Measurements from ENCODE around the gene NEGR1.
"Not testable (repeated sequence)": the region's sequence is repeated elsewhere in the genome, so short reads cannot be mapped to it uniquely, and the experiment has no call there.

NEGR1 gene

GRCh38 chr1:71921935-71922559, 360.3 kb downstream of the NEGR1 start:
- no peak for DNase-seq

GRCh38 chr1:71921204-71921603, 361.1 kb downstream of the NEGR1 start:
- no peak for DNase-seq

- DNase-seq = no peak
Measured at GRCh38 chr1:71920556-71920955, 361.8 kb downstream of the NEGR1 start.

- DNase-seq = no peak
Measured at GRCh38 chr1:71919811-71920509, 362.4 kb downstream of the NEGR1 start.

- no peak for DNase-seq
Measured at GRCh38 chr1:71918630-71919029, 363.7 kb downstream of the NEGR1 start.

GRCh38 chr1:71916894-71917293, 365.4 kb downstream of the NEGR1 start:
- no peak for DNase-seq

GRCh38 chr1:71914626-71915025, 367.7 kb downstream of the NEGR1 start:
- no peak for DNase-seq

- no peak for DNase-seq
Measured at GRCh38 chr1:71908871-71909390, 373.4 kb downstream of the NEGR1 start.

- no peak for DNase-seq
Measured at GRCh38 chr1:71908303-71908702, 374.0 kb downstream of the NEGR1 start.

GRCh38 chr1:71899881-71900280, 382.5 kb downstream of the NEGR1 start:
- no peak for DNase-seq

GRCh38 chr1:71888166-71888565, 394.2 kb downstream of the NEGR1 start:
- not testable (repeated sequence) for DNase-seq

GRCh38 chr1:71885171-71885570, 397.2 kb downstream of the NEGR1 start:
- DNase-seq = no peak

- DNase-seq = no peak
Measured at GRCh38 chr1:71882637-71883036, 399.7 kb downstream of the NEGR1 start.

GRCh38 chr1:71882226-71882625, 400.1 kb downstream of the NEGR1 start:
- no peak for DNase-seq

GRCh38 chr1:71881611-71882010, 400.7 kb downstream of the NEGR1 start:
- DNase-seq = no peak

GRCh38 chr1:71869326-71869725, 413.0 kb downstream of the NEGR1 start:
- no peak for DNase-seq

- DNase-seq = no peak
Measured at GRCh38 chr1:71862756-71863155, 419.6 kb downstream of the NEGR1 start.

GRCh38 chr1:71861022-71861421, 421.3 kb downstream of the NEGR1 start:
- DNase-seq = no peak

- no peak for DNase-seq
Measured at GRCh38 chr1:71859806-71860205, 422.5 kb downstream of the NEGR1 start.

GRCh38 chr1:71857862-71858261, 424.5 kb downstream of the NEGR1 start:
- DNase-seq = no peak

GRCh38 chr1:71853360-71853759, 429.0 kb downstream of the NEGR1 start:
- DNase-seq = no peak

GRCh38 chr1:71850936-71851335, 431.4 kb downstream of the NEGR1 start:
- no peak for DNase-seq

GRCh38 chr1:71850515-71850914, 431.8 kb downstream of the NEGR1 start:
- no peak for DNase-seq

- no peak for DNase-seq
Measured at GRCh38 chr1:71843012-71843411, 439.3 kb downstream of the NEGR1 start.

GRCh38 chr1:71839876-71840275, 442.5 kb downstream of the NEGR1 start:
- no peak for DNase-seq
